GM18519 (cell line): ENCODE measurements around the gene AP5B1.

Experiments
- ATAC-seq: cut with Tn5 transposase; IDR thresholded peaks from one replicate; pipeline ENCODE4 v1.9.1; 2021; ENCODE audit warnings: mild to moderate bottlenecking, moderate library complexity; ENCODE audit not compliant: unreplicated experiment, low FRiP score

The AP5B1 gene

GRCh38 chr11:65726660-65727059 is 54.1 kb downstream of the AP5B1 start:
- no peak for ATAC-seq
